ENCODE measurements around the gene UBA1.

UBA1 gene

DNA sequence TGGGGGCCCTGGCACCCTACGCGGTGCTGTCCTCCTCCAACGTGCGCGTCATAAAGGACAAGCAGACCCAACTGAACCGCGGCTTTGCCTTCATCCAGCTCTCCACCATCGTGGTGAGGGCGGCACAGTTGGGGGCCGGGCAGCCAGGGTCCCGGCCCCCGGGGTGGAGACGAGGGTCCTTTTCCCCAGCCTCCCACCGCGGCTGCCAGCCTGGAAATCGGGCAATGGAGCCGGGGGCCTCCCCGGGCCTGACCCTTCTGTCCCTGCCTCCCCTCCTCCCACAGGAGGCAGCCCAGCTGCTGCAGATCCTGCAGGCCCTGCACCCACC, 13.7 kb upstream of the UBA1 start:
- no peaks in the 10 kb centered on the region for H3K9me3 ChIP-seq (ENCODE audit: low read length)
- no peaks in the 10 kb centered on the region for H3K4me1 ChIP-seq (ENCODE audit: insufficient read depth, low read length, severe bottlenecking)
- no peak overlapping the region for H3K4me3 ChIP-seq (ENCODE audit: low read depth, low read length, poor library complexity, severe bottlenecking)
- H3K79me2 ChIP-seq (ENCODE audit: insufficient read depth, low read length): no peaks in the 10 kb centered on the region
- no peaks in the 10 kb centered on the region for H4K20me1 ChIP-seq (ENCODE audit: insufficient read depth, low read length)
- H3K36me3 ChIP-seq (ENCODE audit: insufficient read depth, low read length): peaks cover 59% of the 10 kb centered on the region
- no peak overlapping the region for H2AFZ ChIP-seq (ENCODE audit: low read length)
- H3F3A ChIP-seq (ENCODE audit: insufficient read depth, low read length): no peaks in the 10 kb centered on the region
- H3K27me3 ChIP-seq (ENCODE audit: insufficient read depth, low read length): no peaks in the 10 kb centered on the region
- no peak overlapping the region for H3K4me2 ChIP-seq (ENCODE audit: low read length)
- no peaks in the 10 kb centered on the region for H3K9me2 ChIP-seq (ENCODE audit: low read depth, low read length)
- no peak overlapping the region for H3K9ac ChIP-seq (ENCODE audit: low read length)
- no peak overlapping the region for H3K27ac ChIP-seq (ENCODE audit: low read depth, low read length, poor library complexity, severe bottlenecking)
- TF ChIP-seq, protein P1, sequence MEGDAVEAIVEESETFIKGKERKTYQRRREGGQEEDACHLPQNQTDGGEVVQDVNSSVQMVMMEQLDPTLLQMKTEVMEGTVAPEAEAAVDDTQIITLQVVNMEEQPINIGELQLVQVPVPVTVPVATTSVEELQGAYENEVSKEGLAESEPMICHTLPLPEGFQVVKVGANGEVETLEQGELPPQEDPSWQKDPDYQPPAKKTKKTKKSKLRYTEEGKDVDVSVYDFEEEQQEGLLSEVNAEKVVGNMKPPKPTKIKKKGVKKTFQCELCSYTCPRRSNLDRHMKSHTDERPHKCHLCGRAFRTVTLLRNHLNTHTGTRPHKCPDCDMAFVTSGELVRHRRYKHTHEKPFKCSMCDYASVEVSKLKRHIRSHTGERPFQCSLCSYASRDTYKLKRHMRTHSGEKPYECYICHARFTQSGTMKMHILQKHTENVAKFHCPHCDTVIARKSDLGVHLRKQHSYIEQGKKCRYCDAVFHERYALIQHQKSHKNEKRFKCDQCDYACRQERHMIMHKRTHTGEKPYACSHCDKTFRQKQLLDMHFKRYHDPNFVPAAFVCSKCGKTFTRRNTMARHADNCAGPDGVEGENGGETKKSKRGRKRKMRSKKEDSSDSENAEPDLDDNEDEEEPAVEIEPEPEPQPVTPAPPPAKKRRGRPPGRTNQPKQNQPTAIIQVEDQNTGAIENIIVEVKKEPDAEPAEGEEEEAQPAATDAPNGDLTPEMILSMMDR (IDR thresholded peaks at IDR 0.05; ENCODE audit: low read length): no peak
- no peak for TF ChIP-seq EZH2 (IDR thresholded peaks at IDR 0.05; ENCODE audit: borderline replicate concordance, low read length)

DNA sequence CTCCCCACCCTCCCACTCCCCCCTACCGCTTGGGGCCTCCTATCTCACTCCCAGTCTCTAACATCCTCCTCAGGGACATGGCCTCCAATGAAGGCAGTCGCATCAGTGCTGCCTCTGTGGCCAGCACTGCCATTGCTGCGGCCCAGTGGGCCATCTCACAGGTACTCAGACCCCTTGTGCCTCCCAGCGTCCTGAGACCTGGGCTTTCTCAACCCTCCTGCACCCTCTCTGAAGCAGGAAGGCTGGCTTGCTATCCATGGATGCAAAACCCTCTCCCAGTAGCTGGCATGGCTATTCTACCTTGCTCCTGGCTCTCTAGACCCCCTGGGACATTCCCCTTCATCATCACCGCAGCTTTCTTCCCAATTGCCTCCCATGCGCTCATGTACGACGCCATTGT, 13.3 kb upstream of the UBA1 start:
- no peak overlapping the region for H3K9ac ChIP-seq (ENCODE audit: low read length)
- no peaks in the 10 kb centered on the region for H3F3A ChIP-seq (ENCODE audit: insufficient read depth, low read length)
- no peaks in the 10 kb centered on the region for H3K27me3 ChIP-seq (ENCODE audit: insufficient read depth, low read length)
- no peak overlapping the region for H2AFZ ChIP-seq (ENCODE audit: low read length)
- H3K4me2 ChIP-seq (ENCODE audit: low read length): no peak overlapping the region
- no peaks in the 10 kb centered on the region for H3K4me1 ChIP-seq (ENCODE audit: insufficient read depth, low read length, severe bottlenecking)
- H4K20me1 ChIP-seq (ENCODE audit: insufficient read depth, low read length): no peaks in the 10 kb centered on the region
- no peaks in the 10 kb centered on the region for H3K9me2 ChIP-seq (ENCODE audit: low read depth, low read length)
- peaks cover 57% of the 10 kb centered on the region for H3K36me3 ChIP-seq (ENCODE audit: insufficient read depth, low read length)
- TF ChIP-seq EZH2 (IDR thresholded peaks at IDR 0.05; ENCODE audit: borderline replicate concordance, low read length): no peak
- TF ChIP-seq, protein P1 (IDR thresholded peaks at IDR 0.05; ENCODE audit: low read length): no peak
- no peak overlapping the region for H3K4me3 ChIP-seq (ENCODE audit: low read depth, low read length, poor library complexity, severe bottlenecking)
- H3K27ac ChIP-seq (ENCODE audit: low read depth, low read length, poor library complexity, severe bottlenecking): no peak overlapping the region
- H3K79me2 ChIP-seq (ENCODE audit: insufficient read depth, low read length): no peaks in the 10 kb centered on the region
- H3K9me3 ChIP-seq (ENCODE audit: low read length): no peaks in the 10 kb centered on the region

DNA sequence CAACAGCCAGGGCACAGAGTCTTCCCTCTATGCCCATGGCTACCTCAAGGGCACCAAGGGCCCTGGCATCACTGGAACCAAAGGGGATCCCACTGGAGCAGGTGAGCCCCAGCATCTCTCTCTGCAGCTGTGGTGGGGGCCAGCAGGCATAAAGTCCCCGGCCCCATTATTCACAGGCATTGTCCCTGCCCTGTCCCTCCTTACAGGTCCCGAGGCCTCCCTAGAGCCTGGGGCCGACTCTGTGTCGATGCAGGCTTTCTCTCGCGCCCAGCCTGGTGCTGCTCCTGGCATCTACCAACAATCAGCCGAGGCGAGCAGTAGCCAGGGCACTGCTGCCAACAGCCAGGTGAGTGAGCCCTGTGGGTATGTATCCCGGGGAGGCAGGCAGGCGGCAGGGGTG, 12.3 kb upstream of the UBA1 start:
- H3K9me3 ChIP-seq (ENCODE audit: low read length): no peaks in the 10 kb centered on the region
- no peaks in the 10 kb centered on the region for H3K4me1 ChIP-seq (ENCODE audit: insufficient read depth, low read length, severe bottlenecking)
- peaks cover 59% of the 10 kb centered on the region for H3K36me3 ChIP-seq (ENCODE audit: insufficient read depth, low read length)
- H3K27me3 ChIP-seq (ENCODE audit: insufficient read depth, low read length): no peaks in the 10 kb centered on the region
- H3K9me2 ChIP-seq (ENCODE audit: low read depth, low read length): no peaks in the 10 kb centered on the region
- no peaks in the 10 kb centered on the region for H3K79me2 ChIP-seq (ENCODE audit: insufficient read depth, low read length)
- H3F3A ChIP-seq (ENCODE audit: insufficient read depth, low read length): no peaks in the 10 kb centered on the region
- no peak overlapping the region for H2AFZ ChIP-seq (ENCODE audit: low read length)
- no peak for TF ChIP-seq EZH2 (IDR thresholded peaks at IDR 0.05; ENCODE audit: borderline replicate concordance, low read length)
- TF ChIP-seq, protein P1 (IDR thresholded peaks at IDR 0.05; ENCODE audit: low read length): no peak
- H3K4me2 ChIP-seq (ENCODE audit: low read length): no peak overlapping the region
- H3K4me3 ChIP-seq (ENCODE audit: low read depth, low read length, poor library complexity, severe bottlenecking): no peak overlapping the region
- H4K20me1 ChIP-seq (ENCODE audit: insufficient read depth, low read length): no peaks in the 10 kb centered on the region
- no peak overlapping the region for H3K9ac ChIP-seq (ENCODE audit: low read length)
- no peak overlapping the region for H3K27ac ChIP-seq (ENCODE audit: low read depth, low read length, poor library complexity, severe bottlenecking)

Measured in OCI-LY1 (cell line).